Measurements from ENCODE around the gene KLHL10.

Gene KLHL10

DNA sequence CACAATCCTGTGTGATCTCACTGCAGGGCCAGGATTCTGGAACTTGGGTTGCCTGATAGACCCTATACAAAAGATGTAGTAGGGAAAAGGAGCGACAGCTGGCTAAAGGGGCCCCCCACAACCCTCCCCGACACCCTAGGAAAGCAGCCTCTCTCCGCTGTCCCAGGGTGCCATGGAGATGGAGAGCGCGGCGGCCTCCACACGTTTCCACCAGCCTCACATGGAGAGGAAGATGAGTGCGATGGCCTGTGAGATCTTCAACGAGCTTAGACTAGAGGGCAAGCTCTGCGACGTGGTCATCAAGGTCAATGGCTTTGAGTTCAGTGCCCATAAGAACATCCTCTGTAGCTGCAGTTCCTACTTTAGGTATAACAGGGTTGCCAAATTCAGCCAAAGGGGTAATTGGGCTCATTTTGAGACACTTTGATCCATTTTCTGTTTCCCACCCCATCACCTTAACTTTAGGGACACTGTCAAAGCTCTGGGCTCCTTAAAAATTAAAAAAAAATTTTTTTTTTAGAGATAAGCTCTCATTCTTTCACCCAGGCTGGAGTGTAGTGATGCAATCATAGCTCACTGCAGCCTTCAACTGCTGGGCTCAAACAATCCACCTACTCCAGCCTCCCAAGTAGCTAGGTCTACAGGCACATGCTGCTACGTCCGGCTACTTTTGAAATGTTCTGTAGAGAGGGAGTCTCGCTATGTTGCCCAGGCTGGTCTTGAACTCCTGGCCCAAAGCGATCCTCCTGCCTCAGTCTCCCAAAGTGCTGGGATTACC lies at the start of gene KLHL10:
TSS of gene KLHL10 (plus strand) at position 65 of the 778 bp plus-strand sequence. CDS start at position 173, 108 bp downstream.
- ATAC-seq, result no peak

DNA sequence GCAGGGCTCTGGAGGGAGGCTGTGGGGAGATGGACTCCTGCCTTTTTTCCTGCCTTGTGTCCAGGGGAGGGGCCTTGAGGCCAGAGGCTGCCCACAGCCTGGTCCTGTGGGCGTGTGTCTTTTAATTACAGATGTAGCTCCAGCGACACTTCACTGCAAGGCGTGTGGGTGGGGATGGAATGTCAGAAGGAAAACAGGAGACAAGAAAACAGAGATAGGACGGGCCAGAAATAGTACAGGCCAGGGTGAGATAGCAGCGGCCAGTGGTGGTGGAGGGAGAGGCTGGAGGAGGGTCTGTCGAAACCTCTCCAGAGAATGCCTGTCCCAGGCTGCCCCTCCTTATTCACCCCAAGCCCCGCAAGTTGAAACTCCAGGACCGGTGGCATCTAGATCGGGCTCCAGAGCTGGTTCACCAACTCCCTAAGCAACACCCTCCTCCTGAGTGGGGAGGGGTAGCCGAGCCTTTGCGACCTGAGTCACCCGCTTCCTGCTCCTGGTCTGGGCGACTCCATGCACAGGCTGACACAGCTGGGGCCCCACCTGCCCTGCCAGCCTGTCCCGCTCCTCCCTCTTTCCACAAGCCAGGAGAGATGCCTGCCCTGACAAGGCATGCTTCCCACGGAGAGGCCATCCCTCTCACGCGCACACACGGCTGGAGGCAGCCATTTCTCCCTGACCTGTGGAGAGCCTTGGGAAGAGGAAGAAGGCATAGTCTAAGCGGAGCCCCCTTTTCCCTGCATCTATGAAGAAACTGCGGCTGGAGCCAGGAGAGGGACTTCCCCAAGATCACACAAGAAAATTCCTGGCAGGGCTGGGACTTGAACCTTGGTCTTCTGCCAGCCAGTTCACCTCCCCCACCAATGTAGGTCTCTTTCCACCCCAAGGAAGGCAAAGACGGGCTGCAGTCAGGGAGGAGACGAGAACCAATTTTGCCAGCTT lies 44.5 kb upstream of the KLHL10 start:
- ATAC-seq, result no peak
- no peak for DNase-seq

More for the DNA sequence above, at the start of gene KLHL10:
- no peak for DNase-seq

DNA sequence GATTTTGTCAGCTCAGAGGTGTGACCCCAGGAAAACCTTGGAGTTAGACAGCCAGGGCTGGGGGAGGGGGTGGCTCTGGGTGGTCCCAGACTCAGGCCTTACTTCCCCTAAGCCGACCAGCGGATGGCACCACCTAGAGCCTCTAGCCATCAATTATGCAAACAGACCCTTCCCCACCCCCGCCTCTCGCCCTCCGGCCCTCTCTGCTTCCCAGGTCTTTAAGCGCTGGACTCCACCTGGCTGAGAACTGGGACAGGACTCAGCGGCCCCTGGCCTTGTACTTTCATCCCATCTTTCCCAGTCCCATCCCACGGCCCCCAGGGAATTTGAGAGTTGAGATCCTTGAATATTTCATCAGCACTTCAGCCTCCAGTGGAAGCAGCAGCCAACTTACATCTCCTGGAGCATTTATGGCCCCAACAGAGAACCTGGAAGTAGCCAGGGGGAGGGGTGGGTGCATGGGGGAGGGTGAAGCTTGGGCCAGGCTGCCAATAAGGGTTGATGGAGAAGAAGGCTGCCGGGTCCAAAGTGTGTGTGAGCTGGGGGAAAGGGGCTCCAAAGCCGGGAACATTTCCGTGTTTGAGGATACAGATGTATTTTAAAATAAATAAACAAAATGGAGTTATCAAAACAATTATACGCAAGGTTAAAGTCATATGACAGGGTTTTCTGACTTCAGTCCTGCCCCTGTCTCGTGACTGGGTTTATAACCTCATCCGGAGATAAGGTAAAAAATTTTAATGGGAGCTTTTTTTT lies 43.7 kb upstream of the KLHL10 start:
- DNase-seq, result no peak

DNA sequence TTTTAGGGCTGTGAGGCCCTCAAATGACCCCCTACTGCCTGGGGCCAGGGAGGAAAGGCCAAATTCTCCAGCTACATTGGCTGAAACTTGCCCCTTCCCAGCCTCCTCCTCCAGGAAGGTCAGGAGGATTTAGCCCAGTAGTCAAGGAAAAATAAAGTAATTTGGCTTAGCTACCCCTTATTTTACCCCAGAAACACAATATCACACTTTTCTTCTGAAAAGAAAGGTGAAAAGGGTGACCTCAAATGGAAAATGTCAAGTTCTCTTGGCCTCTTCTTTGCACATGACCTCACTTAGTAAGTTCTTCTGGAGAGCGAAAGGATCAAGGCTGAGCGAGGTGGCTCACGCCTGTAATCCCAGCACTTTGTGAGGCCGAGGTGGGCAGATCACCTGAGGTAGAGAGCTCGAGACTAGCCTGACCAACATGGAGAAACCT lies 43.1 kb upstream of the KLHL10 start:
- no peak for DNase-seq
- no peak for ATAC-seq

More for the DNA sequence above, 43.7 kb upstream of the KLHL10 start:
- no peak for ATAC-seq

GRCh38 chr17:41796121-41796895 lies 41.3 kb upstream of the KLHL10 start:
- DNase-seq (no peak), ATAC-seq (no peak)

GRCh38 chr17:41797377-41797776 lies 40.2 kb upstream of the KLHL10 start:
- DNase-seq (no peak), ATAC-seq (no peak)

- DNase-seq (no peak), ATAC-seq (no peak)
Observed at GRCh38 chr17:41799366-41799765, 38.3 kb upstream of the KLHL10 start.

- no peak for DNase-seq
- no peak for ATAC-seq
Observed at GRCh38 chr17:41800601-41801373, 36.8 kb upstream of the KLHL10 start.

GRCh38 chr17:41801374-41802271 lies 36.0 kb upstream of the KLHL10 start:
- DNase-seq (peak; percentile 84), ATAC-seq (peak; percentile 78)

DNA sequence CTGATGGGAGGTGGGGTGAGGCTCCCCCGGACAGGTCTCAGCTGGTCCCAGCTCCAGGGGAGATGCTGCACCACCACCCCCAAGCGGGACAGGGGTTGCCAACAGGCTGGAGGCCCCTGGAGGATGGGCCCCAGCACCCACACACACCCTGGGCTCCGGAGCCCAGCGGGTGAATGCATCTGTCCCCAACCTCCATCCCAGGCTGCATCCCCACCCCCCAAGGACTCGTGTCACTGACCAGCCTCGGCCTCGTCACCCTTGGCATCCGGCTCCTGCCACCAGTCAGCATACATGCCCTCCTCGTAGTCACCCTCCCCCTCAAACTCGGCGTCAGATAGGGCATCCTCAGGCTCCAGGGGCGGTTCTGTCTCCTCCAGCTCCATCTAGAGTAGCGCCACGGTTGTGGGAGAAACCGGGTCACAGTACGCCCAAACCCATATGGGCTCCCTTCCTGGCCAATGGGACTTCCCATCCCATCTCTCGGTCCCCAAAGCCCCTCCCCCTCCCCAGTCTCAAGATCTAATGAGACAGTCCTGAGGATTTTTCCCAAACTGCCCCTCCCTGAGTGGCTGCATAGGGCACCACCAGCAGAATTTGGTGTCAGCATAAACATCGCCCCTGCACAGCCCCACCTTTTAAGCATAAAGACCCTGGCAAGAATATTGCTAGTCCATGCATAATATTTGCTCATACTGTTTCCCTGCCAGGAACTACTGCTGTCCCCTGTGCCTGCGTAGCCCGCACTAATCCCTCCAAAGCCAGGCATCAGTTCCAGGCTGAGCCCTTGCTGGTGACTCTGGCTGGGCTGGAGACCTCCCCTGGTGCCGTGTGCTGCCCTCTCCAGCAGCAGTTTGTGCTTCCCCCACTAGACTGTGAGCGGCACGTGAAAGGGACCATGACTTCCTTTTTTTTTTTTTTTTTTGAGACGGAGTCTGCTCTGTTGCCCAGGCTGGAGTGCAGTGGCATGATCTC lies 34.3 kb upstream of the KLHL10 start:
- DNase-seq (no peak), ATAC-seq (no peak)

GRCh38 chr17:41806685-41807445 lies 30.8 kb upstream of the KLHL10 start:
- no peak for ATAC-seq
- DNase-seq, result no peak

DNA sequence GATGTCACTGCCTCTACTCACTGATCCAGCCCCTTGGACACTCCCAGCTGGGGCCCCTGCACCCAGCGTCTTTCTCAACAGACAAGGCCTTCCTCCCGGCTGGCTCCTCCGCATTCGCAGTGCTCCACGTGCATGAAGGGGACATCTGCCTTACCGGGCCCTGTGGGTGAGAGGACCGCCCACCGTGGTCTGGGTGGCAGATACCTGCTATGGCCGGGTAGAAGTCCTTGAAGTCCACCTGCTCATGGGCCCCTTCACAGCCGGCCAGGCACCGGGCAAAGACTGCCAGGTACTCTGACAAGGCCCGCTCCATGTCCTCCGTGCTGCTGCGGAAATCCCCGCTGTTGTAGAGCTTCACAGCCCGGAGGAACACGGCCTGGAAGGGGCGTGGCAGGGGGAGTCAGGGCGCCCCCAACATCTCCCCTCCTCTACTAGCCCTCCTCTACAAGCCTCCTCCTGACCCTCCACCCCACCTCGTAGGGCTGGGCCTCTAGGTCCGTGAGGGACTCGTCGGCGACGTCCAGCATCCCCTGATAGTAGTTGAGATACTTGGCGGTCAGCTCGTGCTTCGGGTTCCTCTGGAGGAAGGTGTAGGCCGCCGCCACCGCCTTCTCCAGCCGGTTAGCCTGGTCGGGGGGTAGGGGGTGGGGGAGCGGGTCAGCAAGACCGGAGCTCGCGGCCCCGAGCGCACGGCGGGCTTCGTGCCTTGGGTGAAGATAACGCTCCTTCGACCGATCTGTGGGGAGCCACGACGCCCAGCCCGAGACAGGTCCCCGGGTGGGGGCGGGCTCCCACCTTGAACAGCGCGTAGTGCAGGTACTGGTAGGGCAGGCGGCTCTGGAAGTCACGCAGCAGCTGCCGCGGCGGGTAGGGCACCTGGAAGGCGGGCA lies 26.7 kb upstream of the KLHL10 start:
- peak; percentile 7 for ATAC-seq
- no peak for DNase-seq

DNA sequence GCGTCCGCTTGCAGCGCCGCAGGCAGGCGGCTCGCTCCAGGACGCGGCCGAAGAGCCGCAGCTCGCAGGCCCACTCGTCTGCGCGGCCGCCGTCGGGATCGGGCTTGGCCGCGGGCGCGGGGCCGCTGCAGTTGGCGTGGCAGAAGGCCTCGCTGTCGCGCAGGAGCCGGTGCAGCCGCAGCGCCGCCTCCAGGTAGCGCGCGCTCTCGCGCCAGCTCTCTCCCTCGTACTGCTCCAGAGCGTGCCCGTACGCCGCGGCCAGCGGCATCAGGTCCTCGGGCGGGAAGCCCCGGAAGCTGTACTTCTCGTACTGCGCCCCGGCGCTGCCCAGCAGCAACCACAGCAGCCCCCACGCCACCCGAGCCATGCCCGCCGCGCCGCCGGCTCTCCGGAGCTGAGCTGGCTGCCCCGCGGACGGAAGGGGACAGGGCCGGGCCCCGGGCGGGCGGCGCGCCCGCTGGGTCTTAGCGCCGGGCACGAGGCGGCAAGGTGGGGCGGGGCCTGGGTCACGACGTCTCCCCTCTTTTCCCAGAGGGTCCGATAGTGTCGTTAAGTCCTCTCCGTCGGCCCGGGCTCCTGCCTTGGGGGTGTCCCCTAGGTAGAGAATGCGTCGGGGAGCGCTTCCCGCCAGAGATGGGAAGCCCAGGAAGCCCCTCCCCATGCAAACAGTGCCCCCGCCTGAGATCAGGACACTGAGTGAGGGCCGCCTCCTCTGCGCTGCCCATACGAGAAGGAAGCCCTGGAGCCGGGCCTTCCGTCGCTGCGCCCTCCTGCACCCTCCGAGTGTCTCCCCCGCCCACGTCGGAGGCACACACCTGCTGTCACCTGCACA lies 25.9 kb upstream of the KLHL10 start, which contains the start of gene P3H4:
TSS of gene P3H4 (minus strand) at position 401 of the 832 bp plus-strand sequence. CDS start at position 367, 34 bp downstream.
- DNase-seq (peak; percentile 75), ATAC-seq (peak; percentile 79)

- no peak for ATAC-seq
Observed at GRCh38 chr17:41812381-41813151, 25.1 kb upstream of the KLHL10 start, which contains the start of gene FKBP10. Gene FKBP10, plus strand, starts transcription at chr17:41813004. Its CDS starts 31 bp downstream, at chr17:41813035.

More at GRCh38 chr17:41812381-41813151, 25.1 kb upstream of the KLHL10 start, which contains the start of gene FKBP10:
- DNase-seq, result peak; percentile 38
